Hematopoietic multipotent progenitor cell treated with erythropoietin and hydrocortisone succinate and interleukin-3 and kit ligand, for 6 days (in vitro differentiated cells): ENCODE results near the gene PREX1.

ENCODE experiments used
- DNase-seq: peaks from one replicate; pipeline ENCODE4 v3.0.0-alpha.2; 2015

The PREX1 gene

DNA sequence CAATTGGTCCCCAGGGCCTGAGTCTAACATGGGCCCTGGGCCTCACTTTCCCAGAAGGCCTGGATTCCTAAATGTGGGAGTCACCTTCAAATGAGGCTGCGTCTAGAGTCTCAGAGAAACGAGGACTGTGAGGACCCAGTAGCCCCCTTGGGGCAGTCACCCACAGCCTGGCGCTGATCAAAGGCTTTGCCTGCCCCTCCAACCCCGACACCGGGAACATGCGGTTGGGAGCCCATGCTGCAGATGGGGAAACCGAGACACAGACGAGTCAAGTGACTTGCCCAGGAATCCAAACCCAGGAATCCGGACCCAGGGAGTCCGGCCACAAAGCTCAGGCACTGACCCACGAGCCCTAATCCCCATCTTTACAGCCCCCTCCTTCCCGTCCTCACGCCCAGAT is 209.7 kb downstream of the PREX1 start:
- no peak for DNase-seq

GRCh38 chr20:48617481-48617880 is 210.3 kb downstream of the PREX1 start:
- DNase-seq: no peak

DNA sequence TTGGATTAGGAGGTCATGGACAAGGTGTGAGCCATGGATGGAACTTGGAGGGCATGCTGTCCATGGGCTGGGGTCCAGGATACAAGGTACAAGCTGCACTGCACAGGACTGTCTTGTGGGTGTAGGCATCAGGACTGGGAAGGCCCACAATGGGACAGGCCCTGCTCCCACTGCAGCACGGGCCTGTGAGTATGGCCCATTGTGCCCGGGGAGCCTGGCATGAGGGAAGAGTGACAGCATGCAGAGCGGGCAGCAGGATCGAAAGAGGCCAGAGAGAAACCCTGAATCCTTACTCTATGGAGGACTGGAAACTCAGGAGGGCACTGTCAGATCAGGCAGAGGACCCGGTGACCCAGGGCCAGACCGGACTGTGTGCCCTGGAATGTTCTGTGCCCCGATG is 211.3 kb downstream of the PREX1 start:
- DNase-seq: no peak

- no peak for DNase-seq
These were observed 211.9 kb downstream of the PREX1 start for GRCh38 chr20:48615871-48616270.

DNA sequence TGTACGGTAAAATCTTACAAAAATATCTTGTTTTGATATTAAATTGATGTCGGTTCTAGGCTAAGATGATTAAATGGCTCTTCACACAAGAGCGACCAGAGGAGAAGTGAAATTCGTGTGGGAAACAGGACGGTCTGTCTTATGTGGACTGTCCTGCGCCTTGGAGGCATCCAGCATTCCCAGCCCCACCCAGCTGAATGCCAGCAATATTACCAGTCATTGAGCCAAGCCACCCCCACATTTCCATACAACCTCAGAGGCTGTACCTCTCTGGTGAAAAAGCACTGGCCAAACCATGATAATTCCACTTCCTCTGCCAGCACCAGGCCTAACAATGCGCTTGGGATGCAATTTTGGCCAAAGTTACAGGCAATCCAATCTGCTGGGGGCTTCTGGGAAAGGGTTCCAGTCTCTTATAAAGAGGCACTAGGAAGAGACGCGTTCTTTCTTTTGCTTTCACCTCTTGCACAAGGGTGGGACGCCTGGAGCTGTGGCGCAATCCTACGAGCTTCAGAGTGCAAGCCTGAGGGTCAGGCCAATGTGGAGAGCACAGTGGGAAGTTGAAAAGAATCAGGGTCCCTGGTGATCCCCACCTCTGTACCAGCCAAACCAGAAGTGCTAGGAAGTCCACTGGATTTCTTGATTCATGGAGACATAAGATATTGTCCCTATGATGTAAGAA is 213.1 kb downstream of the PREX1 start:
- peak; percentile 13 for DNase-seq

DNA sequence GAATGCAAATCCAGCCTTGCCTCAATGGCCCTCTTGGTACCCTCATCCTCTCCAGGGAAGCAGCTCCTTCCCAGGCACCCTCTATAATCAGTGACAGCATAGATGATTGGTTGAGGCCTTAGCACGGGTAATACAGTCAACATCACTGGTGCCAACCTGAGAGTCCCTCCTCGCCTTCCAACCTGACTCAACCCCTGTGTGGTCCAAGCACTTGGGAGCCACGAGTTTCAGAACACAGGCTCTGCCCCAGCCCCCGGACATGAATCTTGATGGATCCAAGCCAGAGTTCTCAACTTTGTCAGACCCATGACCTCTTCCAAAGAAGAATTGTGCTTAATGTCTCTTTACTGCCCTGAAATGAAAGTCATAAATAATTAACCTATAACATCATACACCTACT is 213.9 kb downstream of the PREX1 start:
- DNase-seq: no peak

DNA sequence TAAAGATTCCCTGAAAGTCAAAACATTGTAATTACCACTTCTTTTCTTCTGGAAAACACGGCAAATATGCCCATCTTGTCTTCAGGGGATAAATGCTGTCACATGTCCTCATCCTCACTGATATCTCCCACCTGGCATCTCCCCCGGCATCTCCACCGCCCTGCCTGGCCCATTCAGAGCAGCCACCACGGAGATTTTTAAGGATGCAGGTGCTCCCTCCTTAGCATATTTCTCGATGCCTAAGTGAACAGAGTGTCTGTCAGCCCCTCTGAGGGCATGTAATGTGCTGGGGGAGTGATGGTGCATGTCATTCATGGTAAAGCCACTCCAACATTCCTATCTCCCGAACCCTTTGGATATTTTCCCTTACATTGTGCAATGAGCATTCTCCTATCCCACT is 215.5 kb downstream of the PREX1 start:
- DNase-seq: no peak

GRCh38 chr20:48610996-48611395 is 216.8 kb downstream of the PREX1 start:
- DNase-seq: no peak

GRCh38 chr20:48609491-48609978 is 218.3 kb downstream of the PREX1 start:
- no peak for DNase-seq

DNA sequence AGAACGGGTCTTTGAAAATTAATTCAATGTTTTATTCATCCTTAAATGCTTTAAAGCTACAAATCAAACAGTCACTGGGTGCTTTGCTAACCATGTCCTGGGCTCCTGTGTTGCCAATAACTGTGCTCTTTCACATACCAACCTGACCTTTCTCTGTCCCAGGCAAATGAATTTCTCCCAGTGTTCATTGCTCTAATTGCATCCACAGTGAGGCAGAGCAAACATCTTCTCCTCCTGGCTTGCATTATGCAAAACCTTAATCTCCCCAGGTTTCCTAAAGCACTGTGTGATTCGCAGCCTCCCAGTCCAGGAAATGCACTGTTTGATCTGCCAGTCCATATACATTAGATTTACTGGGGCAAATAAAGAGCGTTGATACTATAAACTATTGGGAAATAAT is 219.0 kb downstream of the PREX1 start:
- no peak for DNase-seq

- DNase-seq: no peak
These were observed 220.3 kb downstream of the PREX1 start for GRCh38 chr20:48607544-48607865.

GRCh38 chr20:48606841-48607543 is 220.8 kb downstream of the PREX1 start:
- no peak for DNase-seq

- DNase-seq: no peak
These were observed 221.5 kb downstream of the PREX1 start for GRCh38 chr20:48606172-48606840.

DNA sequence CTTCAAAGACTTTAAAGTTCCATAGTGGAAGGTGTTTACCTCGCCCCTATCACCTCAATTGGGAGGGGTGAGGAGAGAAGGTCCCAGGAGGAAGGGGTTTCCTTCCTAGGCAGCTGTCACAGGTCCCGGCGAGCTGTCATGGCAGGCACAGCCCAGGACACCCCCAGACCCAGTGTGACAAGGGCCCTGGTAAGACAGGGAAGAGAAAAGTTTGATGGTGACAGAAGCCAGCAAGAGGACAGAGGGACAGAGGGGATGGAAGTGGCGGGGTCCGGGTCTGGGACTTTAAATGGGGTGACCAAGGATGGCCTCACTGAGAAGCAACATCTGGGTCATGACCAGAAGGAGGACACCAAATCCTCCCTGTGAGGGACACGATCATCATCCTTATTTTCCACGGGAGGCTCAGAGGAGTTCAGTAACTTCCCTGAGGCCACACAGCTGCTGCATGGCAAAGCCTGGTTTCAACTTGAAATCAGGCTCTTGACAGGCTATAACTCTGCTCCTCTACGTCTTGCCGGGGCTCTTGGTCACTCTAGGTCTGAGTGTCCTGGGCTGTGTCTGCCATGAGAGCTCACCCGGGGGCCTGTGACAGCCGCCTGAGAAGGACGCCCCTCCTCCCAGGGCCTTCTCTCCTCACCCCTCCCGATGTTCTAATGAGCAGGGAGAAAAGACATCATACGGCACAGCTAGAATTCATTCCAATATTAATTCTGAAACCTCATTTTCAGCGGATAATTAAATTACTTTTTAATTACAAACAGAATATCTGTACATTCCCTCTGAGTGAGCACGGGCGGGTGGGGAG is 222.2 kb downstream of the PREX1 start:
- no peak for DNase-seq

DNA sequence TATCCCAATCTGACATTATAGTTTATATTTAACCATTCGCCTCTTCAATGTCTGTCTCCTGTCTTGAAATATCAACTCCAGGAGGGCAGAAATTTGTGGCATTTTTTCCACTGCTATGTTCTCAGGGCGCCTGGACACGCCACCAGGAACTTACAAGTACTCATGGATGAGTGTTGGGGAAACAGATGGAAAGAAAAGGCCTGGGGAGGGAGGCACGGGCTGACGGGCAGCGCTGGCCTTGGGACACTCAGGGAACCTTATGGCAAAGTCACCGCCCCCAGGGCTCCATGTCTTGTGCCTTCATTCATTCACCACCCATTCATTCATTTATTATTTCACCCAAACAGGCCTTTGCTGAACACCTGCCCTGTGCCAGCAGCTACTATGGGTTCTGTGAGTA is 222.9 kb downstream of the PREX1 start:
- DNase-seq: no peak

DNA sequence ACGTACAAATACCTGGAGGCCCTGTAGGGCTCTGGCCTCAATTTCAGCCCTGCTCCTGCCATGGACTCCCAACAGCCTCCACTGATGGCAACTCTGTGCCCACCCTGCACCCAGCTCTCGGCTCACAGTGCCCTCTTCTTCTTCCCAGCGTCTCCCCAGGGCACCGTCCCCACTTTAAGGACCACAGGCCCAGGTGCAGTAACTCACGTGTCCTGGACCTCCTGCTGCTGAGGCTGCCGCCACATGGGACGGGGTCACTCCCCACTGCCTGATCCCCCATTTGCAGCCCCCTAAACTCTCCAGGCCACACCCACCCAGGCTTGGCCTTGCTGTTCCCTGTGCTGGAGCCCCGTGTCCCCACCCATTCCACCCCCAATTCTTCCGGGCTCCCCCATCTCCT is 223.4 kb downstream of the PREX1 start:
- DNase-seq: no peak

- DNase-seq: no peak
These were observed 223.9 kb downstream of the PREX1 start for GRCh38 chr20:48603819-48604405.

- no peak for DNase-seq
These were observed 224.5 kb downstream of the PREX1 start for GRCh38 chr20:48603116-48603818.

- DNase-seq: no peak
These were observed 226.0 kb downstream of the PREX1 start for GRCh38 chr20:48601798-48602197.

DNA sequence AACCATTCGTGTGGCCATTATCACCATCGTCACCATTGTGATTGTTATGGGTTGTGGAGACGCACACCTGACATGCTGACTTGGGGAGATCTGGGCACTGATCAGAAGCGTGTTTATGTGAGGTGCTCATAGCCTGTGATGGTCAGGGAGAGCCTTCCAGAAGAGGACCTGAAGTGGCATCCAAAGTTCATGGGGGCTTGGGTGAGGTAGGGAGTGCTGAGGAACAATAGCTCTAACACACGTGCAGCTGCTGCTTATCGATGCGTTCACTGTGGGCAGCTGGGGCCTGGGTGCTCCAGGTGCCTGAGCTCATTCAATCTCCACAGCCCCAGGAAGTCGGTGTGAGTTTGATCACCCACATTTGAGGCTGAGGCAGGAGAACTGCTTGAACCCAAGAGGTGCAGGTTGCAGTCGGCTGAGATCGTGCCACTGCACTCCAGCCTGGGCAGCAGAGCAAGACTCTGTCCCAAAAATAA is 227.3 kb downstream of the PREX1 start:
- no peak for DNase-seq

DNA sequence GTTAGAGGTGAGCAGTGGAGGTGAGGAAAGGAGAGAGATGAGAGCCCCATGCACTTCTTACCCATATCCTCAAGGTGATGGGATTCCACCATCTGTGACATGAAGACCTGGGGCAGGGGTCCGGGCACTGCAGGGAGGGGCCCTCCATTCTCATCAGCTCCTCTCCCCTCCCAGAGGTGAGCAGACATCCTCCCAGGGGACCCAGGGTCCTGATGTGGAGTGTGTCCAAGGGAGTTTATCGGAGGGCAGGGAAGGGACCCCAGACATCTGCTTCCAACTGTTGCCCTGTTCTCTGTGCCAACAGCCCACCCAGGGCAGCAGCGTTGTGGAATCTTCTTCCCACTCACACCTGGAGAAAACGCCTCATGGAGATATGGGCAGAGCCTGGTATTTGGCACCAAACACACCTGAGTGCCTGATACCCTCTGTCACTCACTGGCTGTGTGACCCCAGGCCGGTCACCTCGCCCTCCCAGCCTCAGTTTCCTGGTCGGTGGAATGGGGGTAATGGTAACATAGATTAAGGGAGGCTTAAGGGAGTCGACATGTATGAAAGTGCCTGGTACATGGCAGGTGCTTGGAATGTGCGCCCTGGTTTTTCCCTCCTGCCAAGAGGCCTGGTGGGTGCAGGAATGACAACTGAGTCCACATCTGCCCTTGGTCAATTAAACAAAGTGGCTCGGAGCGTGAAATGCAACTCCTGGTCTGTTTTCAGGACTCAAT is 227.9 kb downstream of the PREX1 start:
- DNase-seq: no peak
